Measurements from ENCODE around the gene ABCB6. TPM values are rescaled to one million over a fixed set of nuclear protein-coding genes. Genes with fewer than 3 reads are reported as not detected.

Gene ABCB6
- total RNA-seq, 1 donor, result 27.3 TPM

- peak within 1 kb of the TSS; percentile 98 for H3K4me3 ChIP-seq (ENCODE audit: low read depth, low read length)
- no peak for TF ChIP-seq CTCF (IDR thresholded peaks at IDR 0.05; ENCODE audit: insufficient read depth, low read length)
- peak; percentile 93 for DNase-seq (ENCODE audit: low read depth)
These were observed 26.6 kb upstream of the ABCB6 start, which contains the start of the genes GLB1L and STK16 for GRCh38 chr2:219245148-219245898. Gene GLB1L, minus strand, starts transcription at chr2:219245444. Its CDS starts 1,871 bp downstream, at chr2:219243573. Gene STK16, plus strand, starts transcription at chr2:219245479. Its CDS starts 521 bp downstream, at chr2:219246000.

- no peak for TF ChIP-seq CTCF (IDR thresholded peaks at IDR 0.05; ENCODE audit: insufficient read depth, low read length)
- peak overlapping the region; percentile 98 for H3K4me3 ChIP-seq (ENCODE audit: low read depth, low read length)
- no peak for DNase-seq (ENCODE audit: low read depth)
These were observed 26.0 kb upstream of the ABCB6 start for GRCh38 chr2:219244789-219245147.

GRCh38 chr2:219243291-219243761 lies 24.6 kb upstream of the ABCB6 start:
- TF ChIP-seq CTCF (IDR thresholded peaks at IDR 0.05; ENCODE audit: insufficient read depth, low read length), result no peak
- peak overlapping the region; percentile 49 for H3K4me3 ChIP-seq (ENCODE audit: low read depth, low read length)
- DNase-seq (ENCODE audit: low read depth), result peak; percentile 34

- TF ChIP-seq CTCF (IDR thresholded peaks at IDR 0.05; ENCODE audit: insufficient read depth, low read length), result no peak
- no peak for DNase-seq (ENCODE audit: low read depth)
- H3K4me3 ChIP-seq (ENCODE audit: low read depth, low read length), result no peak overlapping the region
These were observed 15.6 kb upstream of the ABCB6 start for GRCh38 chr2:219234331-219234730.

DNA sequence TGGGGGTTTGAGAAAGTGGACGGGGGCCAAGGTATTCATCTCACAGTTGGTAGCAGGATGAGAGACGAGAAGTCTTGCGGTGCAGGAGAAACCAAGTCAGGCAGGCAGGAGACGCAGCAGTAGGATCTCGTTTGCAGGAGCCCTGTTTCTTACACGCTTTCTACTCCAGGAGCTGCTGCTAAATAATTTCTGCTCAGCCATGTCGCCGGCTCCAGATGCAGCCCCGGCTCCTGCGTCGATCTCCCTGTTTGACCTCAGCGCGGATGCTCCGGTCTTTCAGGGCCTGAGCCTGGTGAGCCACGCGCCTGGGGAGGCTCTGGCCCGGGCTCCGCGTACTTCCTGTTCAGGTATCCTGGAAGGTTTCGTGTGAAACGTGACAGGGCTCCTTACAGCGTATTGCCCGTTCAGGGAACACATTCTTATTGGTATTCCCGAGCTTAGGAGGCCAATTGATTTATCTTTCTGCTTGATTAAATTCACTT lies 11.3 kb upstream of the ABCB6 start:
- H3K4me3 ChIP-seq (ENCODE audit: low read depth, low read length), result peak overlapping the region; percentile 95
- no peak for DNase-seq (ENCODE audit: low read depth)
- no peak for TF ChIP-seq CTCF (IDR thresholded peaks at IDR 0.05; ENCODE audit: insufficient read depth, low read length)

GRCh38 chr2:219229305-219230058 lies 10.7 kb upstream of the ABCB6 start, which contains the start of the genes ANKZF1 and ATG9A:
Gene ANKZF1, plus strand, starts transcription at chr2:219229806. Its CDS starts 452 bp downstream, at chr2:219230258.
Gene ATG9A, minus strand, starts transcription at chr2:219229636. Its CDS starts 1,612 bp downstream, at chr2:219228024.
- H3K4me3 ChIP-seq (ENCODE audit: low read depth, low read length), result peak within 1 kb of the TSS; percentile 95
- peak; percentile 97 for DNase-seq (ENCODE audit: low read depth)
- TF ChIP-seq CTCF (IDR thresholded peaks at IDR 0.05; ENCODE audit: insufficient read depth, low read length), result no peak
